SH-SY5Y (cell line): ENCODE results near the gene SLC27A5.

ENCODE experiments used
- GATA2 ChIP-seq: IDR thresholded peaks from 2 replicates; pipeline ENCODE4 v1.6.1; 2011; ENCODE audit warnings: mild to moderate bottlenecking, low read depth, low read length
- GATA3 ChIP-seq: IDR thresholded peaks from 2 replicates; pipeline ENCODE4 v1.6.1; 2011; ENCODE audit warnings: low read depth, mild to moderate bottlenecking, low read length, moderate library complexity

- no peak for TF ChIP-seq GATA2
- no peak for TF ChIP-seq GATA3
These were observed 31.0 kb downstream of the SLC27A5 start for GRCh38 chr19:58480831-58481230.
